NCI-H2196 treated with DMSO at 0.1 percent for 48 hours (cell line): ENCODE data around the gene F2RL1.
"Not testable (repeated sequence)": the region's sequence is repeated elsewhere in the genome, so short reads cannot be mapped to it uniquely, and the experiment has no call there.

ENCODE experiments used
- DNase-seq: peaks from one replicate; lab custom pipeline; 2025; ENCODE audit not compliant: unreplicated experiment; lab: John Stamatoyannopoulos, UW

F2RL1 gene

DNA sequence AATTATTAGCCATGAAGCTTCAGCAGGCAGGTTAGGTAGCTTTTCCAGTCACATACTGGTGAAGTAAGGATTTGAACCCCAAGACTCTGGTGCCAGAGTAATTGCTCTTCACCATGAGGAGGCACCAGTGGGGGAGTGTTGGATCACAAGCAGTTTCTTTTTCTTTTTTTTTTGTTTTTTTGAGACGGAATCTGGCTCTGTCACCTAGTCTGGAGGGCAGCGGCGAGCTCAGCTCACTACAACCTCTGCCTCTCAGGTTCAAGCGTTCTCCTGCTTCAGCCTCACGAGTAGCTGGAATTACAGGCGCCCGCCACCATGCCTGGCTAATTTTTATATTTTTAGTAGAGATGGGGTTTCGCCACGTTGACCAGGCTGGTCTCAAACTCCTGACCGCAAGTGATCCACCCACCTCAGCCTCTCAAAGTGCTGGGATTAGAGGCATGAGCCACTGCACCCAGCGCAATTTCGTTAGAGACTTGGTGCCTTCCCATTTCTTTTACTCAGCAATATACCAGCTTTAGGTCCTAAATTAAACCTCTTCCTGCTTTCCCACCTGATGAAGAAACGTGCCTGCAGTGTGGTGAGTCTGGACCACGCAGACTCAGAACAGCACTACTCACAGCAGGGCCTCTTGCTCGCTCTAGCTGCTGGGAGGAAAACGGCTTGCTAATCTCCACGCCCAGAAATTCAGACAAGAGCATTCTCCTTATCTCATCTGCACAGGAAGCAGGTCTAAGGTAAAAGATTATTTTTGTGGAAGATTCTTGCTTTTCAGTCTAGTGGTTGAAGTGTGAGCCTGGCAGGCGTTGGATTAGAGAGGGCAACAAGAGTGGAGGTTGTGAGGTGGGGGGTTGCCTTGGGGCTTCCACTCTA lies 30.8 kb downstream of the F2RL1 start, which contains the start of gene S100Z:
TSS of gene S100Z (plus strand) at position 596 of the 873 bp plus-strand sequence. CDS start 25,346 bp downstream, outside the sequence.
- no peak for DNase-seq

DNA sequence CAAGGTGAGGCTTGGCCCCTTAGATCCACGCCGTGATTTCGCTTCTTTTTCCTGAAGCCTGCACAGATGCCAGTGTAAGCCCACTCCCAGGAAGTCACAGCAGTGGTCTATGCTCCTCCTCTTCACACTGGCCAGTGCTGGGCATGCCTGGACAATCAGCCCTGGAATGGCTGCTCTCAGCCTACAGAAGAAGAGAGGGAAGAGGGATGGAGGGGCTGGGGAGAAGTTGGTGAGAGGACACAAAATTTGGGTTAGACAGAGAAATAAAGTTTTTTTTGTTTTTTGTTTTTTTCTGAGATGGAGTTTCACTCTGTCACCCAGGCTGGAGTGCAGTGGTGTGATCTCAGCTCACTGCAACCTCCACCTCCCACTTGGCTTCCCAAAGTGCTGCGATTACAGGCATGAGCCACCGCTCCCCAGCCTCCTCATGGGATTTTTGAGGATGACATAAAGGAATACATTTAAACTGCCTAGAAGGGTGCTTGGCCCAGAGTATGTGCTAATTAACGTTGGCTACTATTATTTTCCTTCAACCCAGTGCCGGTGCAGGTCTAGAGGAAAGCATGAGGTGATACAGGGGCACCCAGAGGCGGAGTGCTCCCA lies 31.8 kb downstream of the F2RL1 start:
- no peak for DNase-seq

DNA sequence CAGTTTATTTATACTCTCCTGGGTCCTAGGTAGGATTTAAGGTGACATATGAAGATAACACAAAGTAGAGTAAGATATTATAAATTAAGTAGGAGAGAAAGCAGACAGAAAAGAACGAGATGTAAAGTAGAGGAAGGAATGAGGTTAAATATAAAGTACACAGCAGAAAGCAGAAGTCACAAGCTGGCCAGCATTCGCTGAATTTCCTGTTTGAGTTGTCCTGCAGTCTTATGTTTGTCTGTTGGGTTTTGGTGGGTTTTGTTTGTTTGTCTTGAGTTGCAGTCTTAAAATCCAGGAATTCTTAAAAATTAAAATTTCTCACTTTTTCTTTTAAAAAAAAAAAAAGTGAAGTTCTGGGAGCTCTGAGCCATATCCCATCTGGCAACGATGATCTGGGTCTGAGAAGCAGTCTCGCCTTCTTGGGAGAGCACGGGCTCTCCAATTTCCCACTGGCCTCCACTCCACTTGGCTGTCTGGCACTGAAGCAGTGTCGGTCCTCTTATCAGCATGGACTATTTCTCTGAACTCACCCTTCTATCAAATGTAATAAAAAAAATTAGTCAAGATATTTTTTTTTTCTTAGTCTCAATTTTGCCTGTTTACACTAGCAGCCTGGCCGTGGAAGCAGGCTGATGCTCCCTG lies 33.0 kb downstream of the F2RL1 start:
- DNase-seq: no peak

DNA sequence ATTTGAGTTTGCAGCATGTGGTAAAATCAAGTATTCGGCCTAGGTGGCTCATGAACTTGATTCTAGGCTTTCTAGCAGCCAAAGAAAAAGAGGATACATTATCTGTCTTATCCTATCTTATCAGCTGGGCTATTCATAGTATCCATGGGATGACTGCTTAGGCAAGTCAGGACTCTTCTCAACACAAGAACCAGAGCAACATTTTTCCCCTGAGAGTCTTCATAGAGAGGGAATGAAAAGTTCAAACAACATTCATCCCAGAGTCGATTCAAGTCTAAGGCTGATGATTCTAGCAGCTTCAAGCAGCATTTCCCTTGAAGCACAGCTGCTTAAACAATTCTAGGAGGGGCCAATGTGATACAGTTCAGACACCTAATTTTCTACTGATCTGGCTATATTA lies 33.9 kb downstream of the F2RL1 start:
- DNase-seq: no peak

DNA sequence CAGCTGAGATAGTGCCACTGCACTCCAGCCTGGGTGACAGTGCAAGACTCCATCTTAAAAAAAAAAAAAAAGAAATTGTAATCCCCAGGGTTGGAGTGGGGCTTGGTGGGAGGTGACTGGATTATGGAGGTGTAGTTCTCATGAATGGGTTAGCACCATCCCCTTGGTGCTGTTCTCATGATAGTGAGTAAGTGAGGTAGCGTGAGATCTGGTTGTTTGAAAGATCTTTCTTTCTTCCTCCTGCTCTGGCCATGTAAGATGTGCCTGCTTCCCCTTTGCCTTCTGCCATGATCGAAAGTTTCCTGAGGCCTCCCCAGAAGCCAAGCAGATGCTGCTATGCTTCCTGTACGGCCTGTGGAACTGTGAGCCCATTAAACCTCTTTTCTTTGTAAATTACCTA lies 34.9 kb downstream of the F2RL1 start:
- DNase-seq: not testable (repeated sequence)

DNA sequence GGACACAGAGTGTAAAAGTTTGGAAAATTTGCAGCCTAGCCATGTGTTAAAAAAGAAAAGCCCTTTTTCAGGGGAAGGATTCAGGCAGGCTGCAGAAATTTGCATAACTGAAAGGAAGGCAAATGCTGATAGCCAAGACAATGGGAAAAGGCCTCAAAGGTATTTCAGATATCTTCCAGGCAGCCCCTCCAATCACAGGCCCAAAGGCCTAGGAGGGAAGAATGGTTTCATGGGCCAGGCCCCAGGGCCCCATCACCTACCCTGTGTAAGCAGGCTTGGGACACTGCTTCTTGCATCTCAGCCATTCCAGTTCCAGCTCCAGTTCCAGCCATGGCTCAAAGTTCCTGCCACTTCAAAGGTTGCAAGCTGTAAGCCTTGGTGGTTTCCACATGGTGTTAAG lies 35.8 kb downstream of the F2RL1 start:
- DNase-seq: no peak

DNA sequence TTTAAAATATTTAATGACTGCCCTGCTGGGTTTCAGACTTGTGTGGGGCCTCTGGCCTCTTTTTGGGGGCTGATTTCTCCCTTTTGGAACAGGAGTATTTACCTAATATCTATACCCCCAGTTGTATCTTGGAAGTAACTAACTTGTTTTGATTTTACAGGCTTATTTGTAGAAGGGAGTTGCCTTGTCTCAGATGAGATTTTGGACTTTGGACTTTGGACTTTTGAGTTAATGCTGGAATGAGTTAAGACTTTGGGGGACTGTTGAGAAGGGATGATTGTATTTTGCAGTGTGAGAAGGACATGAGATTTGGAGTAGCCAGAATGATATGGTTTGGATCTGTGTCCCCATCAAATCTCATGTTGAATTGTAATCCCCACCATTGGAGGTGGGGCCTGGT lies 36.7 kb downstream of the F2RL1 start:
- DNase-seq: not testable (repeated sequence)

DNA sequence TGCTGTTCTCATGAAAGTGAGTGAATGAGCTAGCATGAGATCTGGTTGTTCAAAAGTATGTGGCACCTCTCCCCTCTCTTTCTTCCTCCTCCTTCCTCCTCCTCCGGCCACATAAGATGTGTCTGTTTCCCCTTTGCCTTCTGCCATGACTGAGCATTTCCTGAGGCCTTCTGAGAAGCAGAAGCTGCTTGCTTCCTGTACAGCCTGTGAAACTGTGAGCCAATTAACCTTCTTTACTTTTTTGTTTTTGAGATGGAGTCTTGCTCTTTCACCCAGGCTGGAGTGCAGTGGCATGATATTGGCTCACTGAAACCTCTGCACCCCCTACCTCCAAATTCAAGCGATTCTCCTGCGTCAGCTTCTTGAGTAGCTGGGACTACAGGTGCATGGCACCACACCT lies 37.1 kb downstream of the F2RL1 start:
- DNase-seq: no peak

DNA sequence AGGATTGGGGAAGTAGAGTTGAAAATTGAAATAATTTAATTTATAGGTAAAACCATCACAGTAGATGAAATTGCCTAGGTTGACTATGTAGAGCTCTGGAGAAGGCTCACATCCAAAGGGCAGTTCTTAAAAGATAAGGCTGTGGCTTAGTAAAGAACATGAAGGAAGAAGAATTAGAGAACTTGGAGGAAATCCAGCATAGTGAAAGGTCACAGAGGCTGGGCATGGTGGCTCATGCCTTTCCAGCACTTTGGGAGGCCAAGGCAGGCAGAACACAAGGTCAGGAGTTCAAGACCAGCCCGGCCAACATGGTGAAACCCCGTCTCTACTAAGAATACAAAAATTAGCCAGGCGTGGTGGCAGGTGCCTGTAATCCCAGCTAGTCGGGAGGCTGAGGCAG lies 38.0 kb downstream of the F2RL1 start:
- DNase-seq: not testable (repeated sequence)

DNA sequence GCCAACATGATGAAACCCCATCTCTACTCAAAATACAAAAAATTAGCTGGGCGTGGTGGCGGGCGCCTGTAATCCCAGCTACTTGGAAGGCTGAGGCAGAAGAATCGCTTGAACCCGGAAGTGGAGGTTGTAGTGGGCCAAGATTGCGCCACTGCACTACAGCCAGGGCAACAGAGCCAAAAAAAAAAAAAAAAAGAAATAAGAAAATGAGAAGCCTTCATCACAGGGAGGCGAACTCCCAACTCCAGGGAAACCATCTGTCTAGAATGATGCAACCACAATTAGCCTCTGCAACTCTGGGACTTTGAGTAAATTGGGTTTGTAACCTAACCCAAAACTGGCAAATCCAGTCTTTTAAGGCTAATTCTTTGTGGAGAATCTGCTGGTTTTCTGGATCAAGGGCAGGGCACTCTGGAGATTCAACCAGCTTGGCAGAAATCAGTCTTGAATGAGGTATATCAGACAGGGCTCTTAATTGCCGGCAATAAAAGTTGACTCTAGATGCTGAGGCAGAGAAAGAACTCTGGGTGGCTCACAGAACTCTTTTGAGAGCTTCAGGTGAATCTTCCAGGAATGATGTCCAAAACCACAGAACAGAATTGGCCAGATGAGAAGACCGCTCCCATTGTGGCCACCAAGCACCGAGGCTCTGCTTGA lies 40.9 kb downstream of the F2RL1 start:
- no peak for DNase-seq

DNA sequence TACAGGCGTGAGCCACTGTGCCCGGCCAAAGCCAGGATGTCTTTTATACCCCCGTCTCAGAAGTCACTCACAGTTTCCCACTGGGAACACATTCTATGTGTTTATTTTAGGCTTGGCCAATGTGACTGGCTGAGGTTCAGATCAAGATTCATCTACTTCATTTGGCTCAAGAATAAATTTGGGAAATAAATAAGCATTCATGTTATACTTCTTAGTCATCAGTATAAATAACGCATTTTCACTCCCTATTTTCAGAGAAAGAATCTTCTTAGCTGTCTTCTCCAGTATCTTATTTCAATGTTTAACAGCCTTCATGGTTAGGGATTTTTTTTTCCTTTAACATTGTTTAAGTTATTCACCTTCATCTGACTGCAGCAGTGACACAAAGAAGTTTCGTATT lies 42.8 kb downstream of the F2RL1 start:
- no peak for DNase-seq

DNA sequence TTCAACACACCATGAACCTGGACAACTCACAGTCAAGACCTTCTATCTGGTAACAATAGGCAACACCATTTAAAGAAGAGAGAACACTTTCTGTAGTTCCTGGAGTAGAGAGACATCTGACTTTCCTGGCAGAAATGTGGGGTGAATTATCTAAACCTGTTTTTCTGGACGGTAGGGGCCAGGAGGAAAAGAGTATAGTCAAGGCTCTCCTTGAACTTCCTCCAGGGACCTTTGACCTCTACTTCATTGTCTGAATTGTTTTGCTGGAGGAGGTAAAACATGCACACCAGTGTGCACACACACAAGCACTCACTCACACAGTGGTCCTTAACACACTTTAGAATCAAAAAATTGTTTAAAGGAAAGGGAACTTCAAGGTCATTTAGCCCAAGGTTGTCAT lies 44.2 kb downstream of the F2RL1 start:
- no peak for DNase-seq

DNA sequence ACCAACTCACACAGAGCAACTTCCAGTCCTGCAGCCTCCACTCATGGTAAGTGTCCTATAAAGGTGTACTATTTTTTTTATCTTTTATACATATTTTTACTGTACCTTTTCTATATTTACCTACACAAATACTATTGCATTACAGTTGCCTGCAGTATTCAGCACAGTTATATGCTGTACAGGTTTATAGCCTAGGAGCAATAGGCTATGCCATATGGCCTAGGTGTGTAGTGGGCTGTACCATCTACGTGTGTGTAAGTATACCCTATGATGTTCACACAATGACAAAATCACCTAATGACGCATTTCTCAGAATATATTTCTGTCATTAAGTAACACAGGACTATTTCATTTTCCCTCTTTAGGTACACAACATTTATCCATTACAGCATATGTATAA lies 47.7 kb downstream of the F2RL1 start:
- no peak for DNase-seq

DNA sequence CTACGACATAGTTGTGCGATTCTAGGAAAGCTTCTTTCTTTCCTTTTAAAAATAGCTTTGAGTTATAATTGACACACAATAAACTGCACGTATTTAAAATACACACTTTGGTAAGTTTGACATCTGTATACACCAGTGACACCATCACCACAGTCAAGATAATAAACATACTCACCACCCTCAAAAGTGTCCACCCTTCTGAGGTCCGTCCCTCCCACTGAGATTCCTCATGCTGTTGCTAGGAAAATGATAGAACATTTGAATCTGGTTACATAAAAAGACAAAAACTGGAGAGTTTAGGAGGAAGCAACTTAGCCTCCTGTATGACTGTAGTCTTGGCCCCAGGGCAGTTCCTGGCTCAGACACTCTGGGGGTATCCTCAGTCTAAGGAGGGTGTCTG lies 48.2 kb downstream of the F2RL1 start:
- no peak for DNase-seq

DNA sequence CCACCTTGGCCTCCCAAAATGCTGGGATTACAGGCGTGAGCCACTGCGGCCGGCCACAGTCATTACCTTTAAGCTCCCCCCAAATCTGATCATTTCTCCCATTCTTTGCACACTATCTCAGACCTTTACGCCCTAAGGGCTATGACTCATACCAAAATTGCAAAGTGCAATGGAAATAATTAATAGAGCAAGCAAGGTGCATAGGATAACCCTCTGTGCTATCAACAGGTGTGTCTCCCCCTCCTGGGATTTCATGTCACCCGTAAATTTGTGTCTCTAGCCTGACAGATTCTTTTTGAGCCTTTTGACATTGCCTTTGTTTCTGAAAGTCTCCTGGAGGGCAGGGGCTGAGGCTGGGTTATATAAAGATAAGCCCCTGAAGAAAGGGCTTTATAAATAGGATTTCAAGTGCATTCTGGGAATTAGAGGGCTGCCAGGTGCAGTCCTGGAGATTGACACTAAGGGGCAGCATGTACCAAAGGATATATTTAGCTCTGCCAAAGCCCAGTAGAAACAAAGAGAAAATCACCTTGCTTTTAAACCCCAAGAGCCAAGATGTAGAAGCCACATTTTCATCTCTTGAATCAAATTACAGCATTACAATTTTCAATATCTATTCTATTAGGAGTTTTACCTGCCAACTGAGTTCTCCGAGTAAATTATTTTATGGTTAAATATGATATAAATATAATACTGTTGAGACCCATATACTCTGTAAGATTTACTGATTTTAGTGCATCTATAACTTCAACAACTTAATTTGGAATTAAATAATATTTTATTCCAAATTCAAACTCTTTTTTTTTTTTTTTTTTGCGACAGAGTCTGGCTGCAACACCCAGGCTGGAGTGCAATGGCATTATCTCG lies 49.2 kb downstream of the F2RL1 start:
- peak; percentile 2 for DNase-seq

DNA sequence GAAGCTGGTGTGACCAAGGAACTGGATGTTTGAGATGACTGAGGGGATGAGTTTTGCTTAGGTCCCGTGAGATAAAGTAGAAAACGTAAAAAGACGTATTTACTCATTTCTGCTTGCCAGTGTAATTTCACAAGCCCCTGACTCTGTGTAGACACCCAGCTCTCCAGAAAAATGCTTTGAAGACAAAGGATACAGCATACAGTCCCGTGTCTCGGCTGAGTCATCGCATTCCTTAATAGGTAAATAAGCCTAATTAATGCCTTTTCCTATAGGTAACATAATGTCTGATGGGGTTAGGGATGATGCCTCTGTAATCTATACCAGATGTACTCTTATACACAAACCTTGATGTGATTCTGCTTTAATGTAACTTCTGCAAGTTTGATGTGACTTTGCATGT lies 51.2 kb downstream of the F2RL1 start:
- no peak for DNase-seq

DNA sequence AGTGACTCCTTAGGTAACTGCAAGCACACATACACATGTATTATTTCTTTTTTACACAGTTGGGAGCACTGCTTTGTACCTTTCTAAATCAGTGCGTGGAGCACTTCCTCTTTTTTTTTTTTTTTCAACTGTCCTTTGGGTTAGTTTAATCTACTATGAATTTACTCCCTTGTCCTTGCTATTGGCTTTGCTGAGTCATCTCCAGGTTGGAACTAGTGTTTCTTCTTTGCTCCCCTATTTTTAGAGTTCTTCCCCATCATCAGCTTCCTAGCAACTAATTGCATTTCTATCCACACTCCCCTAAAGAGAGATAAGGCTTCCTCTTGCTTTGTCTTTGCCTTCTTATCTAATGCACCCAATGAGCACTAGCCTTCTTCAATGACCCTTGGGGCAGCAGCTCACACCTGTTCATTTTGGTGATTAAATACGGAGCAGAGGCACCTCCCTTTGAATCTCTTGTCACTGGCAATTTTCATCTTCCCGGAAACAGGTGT lies 55.3 kb downstream of the F2RL1 start:
- no peak for DNase-seq
